Skeletal muscle satellite cell (primary cell): ENCODE measurements around the gene CYP4F11. TPM values are rescaled to one million over a fixed set of nuclear protein-coding genes. Genes with fewer than 3 reads are reported as not detected.
"Not testable (repeated sequence)": the region's sequence is repeated elsewhere in the genome, so short reads cannot be mapped to it uniquely, and the experiment has no call there.

Source experiments
- H3K27me3 ChIP-seq: 2 replicates; pipeline ENCODE4 v1.7.0; 2013; ENCODE audit warnings: low read length; ENCODE audit not compliant: control insufficient read depth, insufficient read depth
- H3K36me3 ChIP-seq: 2 replicates; pipeline ENCODE4 v1.7.0; 2013; ENCODE audit warnings: mild to moderate bottlenecking, control low read depth, low read length; ENCODE audit not compliant: insufficient read depth
- H3K4me1 ChIP-seq: 2 replicates; pipeline ENCODE4 v1.7.0; 2013; ENCODE audit warnings: low read length; ENCODE audit not compliant: control insufficient read depth, insufficient read depth
- H3K4me2 ChIP-seq: 2 replicates; pipeline ENCODE4 v1.7.0; 2013; ENCODE audit warnings: mild to moderate bottlenecking, low read length
- H3K4me3 ChIP-seq: 2 replicates; pipeline ENCODE4 v1.7.0; 2013; ENCODE audit warnings: low read length
- H3K9ac ChIP-seq: 2 replicates; pipeline ENCODE4 v1.7.0; 2013; ENCODE audit warnings: mild to moderate bottlenecking, low read depth, low read length, moderate library complexity
- H3K9me3 ChIP-seq: replicated peaks from 2 replicates; pipeline ENCODE4 v1.7.0; 2013; ENCODE audit warnings: mild to moderate bottlenecking, control low read depth, low read length
- small RNA-seq: library from RNA; depleted of rRNA; stranded (forward); fragments of <200 nt; gene quantifications from one replicate; pipeline ENCODE3, GENCODE V24; 2012

CYP4F11 gene

GRCh38 chr19:15874821-15875474, 59.4 kb downstream of the CYP4F11 start:
- H3K27me3 ChIP-seq: no peaks in the 10 kb centered on the region
- H3K4me3 ChIP-seq: no peak overlapping the region
- no peaks in the 10 kb centered on the region for H3K36me3 ChIP-seq
- no peaks in the 10 kb centered on the region for H3K4me1 ChIP-seq
- no peak overlapping the region for H3K4me2 ChIP-seq
- no peak overlapping the region for H3K9ac ChIP-seq
- H3K9me3 ChIP-seq: no peaks in the 10 kb centered on the region

GRCh38 chr19:15873771-15874170, 60.6 kb downstream of the CYP4F11 start:
- not testable (repeated sequence) for H3K4me2 ChIP-seq, H3K27me3 ChIP-seq, H3K4me1 ChIP-seq, H3K9ac ChIP-seq, H3K36me3 ChIP-seq, H3K9me3 ChIP-seq, H3K4me3 ChIP-seq

GRCh38 chr19:15871570-15871969, 62.8 kb downstream of the CYP4F11 start:
- Histone ChIP-seq H3K9ac (no peak overlapping the region), H3K4me1 (no peaks in the 10 kb centered on the region), H3K36me3 (no peaks in the 10 kb centered on the region), H3K4me2 (no peak overlapping the region), H3K9me3 (no peaks in the 10 kb centered on the region), H3K4me3 (no peak overlapping the region), H3K27me3 (no peaks in the 10 kb centered on the region)

- no peaks in the 10 kb centered on the region for H3K36me3 ChIP-seq
- no peaks in the 10 kb centered on the region for H3K4me1 ChIP-seq
- H3K4me2 ChIP-seq: no peak overlapping the region
- no peaks in the 10 kb centered on the region for H3K27me3 ChIP-seq
- H3K9ac ChIP-seq: no peak overlapping the region
- no peak overlapping the region for H3K4me3 ChIP-seq
- no peaks in the 10 kb centered on the region for H3K9me3 ChIP-seq
These were observed 64.5 kb downstream of the CYP4F11 start for GRCh38 chr19:15869873-15870272.

GRCh38 chr19:15869109-15869555, 65.2 kb downstream of the CYP4F11 start:
- Histone ChIP-seq H3K27me3 (no peaks in the 10 kb centered on the region), H3K9ac (no peak overlapping the region), H3K4me3 (no peak overlapping the region), H3K9me3 (no peaks in the 10 kb centered on the region), H3K4me1 (no peaks in the 10 kb centered on the region), H3K4me2 (no peak overlapping the region), H3K36me3 (no peaks in the 10 kb centered on the region)

- Histone ChIP-seq H3K9me3 (no peaks in the 10 kb centered on the region), H3K9ac (no peak overlapping the region), H3K27me3 (no peaks in the 10 kb centered on the region), H3K4me1 (no peaks in the 10 kb centered on the region), H3K36me3 (no peaks in the 10 kb centered on the region), H3K4me2 (no peak overlapping the region), H3K4me3 (no peak overlapping the region)
These were observed 67.7 kb downstream of the CYP4F11 start for GRCh38 chr19:15866636-15867035.

- no peak overlapping the region for H3K4me3 ChIP-seq
These were observed 69.5 kb downstream of the CYP4F11 start for GRCh38 chr19:15864824-15865223.

GRCh38 chr19:15863272-15863671, 71.1 kb downstream of the CYP4F11 start:
- H3K4me3 ChIP-seq: no peak overlapping the region
- no peak overlapping the region for H3K9ac ChIP-seq
- no peaks in the 10 kb centered on the region for H3K27me3 ChIP-seq
- H3K4me2 ChIP-seq: no peak overlapping the region
- no peaks in the 10 kb centered on the region for H3K36me3 ChIP-seq
- no peaks in the 10 kb centered on the region for H3K4me1 ChIP-seq
- H3K9me3 ChIP-seq: no peaks in the 10 kb centered on the region

More at GRCh38 chr19:15864824-15865223, 69.5 kb downstream of the CYP4F11 start:
- no peaks in the 10 kb centered on the region for H3K36me3 ChIP-seq
- H3K9me3 ChIP-seq: no peaks in the 10 kb centered on the region
- no peaks in the 10 kb centered on the region for H3K4me1 ChIP-seq
- H3K27me3 ChIP-seq: no peaks in the 10 kb centered on the region
- no peak overlapping the region for H3K4me2 ChIP-seq
- H3K9ac ChIP-seq: no peak overlapping the region

- H3K27me3 ChIP-seq: no peaks in the 10 kb centered on the region
- H3K4me3 ChIP-seq: no peak overlapping the region
- H3K9me3 ChIP-seq: no peaks in the 10 kb centered on the region
- H3K9ac ChIP-seq: no peak overlapping the region
- H3K4me1 ChIP-seq: no peaks in the 10 kb centered on the region
- H3K4me2 ChIP-seq: no peak overlapping the region
- H3K36me3 ChIP-seq: no peaks in the 10 kb centered on the region
These were observed 71.9 kb downstream of the CYP4F11 start for GRCh38 chr19:15862444-15862843.

Small RNAs within 50 kb of the gene (small RNA-seq; reads per million reads assigned to genes)
- gene CYP4F36P: not detected
